Brain microvascular endothelial cell (primary cell): ENCODE results near the gene DOCK1.

ENCODE experiments used
- DNase-seq: peaks from one replicate; pipeline ENCODE4 v3.0.0-alpha.2; 2020
- H3K27ac ChIP-seq: fragments of 250-450 bp; sonication (Bioruptor Pico); 2 replicates; pipeline ENCODE4 v1.5.1; 2020; ENCODE audit warnings: mild to moderate bottlenecking, moderate library complexity
- H3K27me3 ChIP-seq: fragments of 250-450 bp; sonication (Bioruptor Pico); replicated peaks from 2 replicates; pipeline ENCODE4 v1.5.1; 2020; ENCODE audit warnings: mild to moderate bottlenecking
- H3K36me3 ChIP-seq: fragments of 250-450 bp; sonication (Bioruptor Pico); replicated peaks from 2 replicates; pipeline ENCODE4 v1.5.1; 2020; ENCODE audit warnings: mild to moderate bottlenecking
- H3K4me3 ChIP-seq: 2 replicates; pipeline ENCODE4 v1.5.1; 2011; ENCODE audit warnings: low read depth, mild to moderate bottlenecking, control low read depth, low read length, moderate library complexity
- CTCF ChIP-seq: IDR thresholded peaks from 2 replicates; pipeline ENCODE4 v1.5.1; 2011; ENCODE audit warnings: low read depth, mild to moderate bottlenecking, moderate library complexity, low read length, control low read depth, inconsistent platforms; ENCODE audit errors: missing control alignments
- in situ Hi-C: cut with HindIII; loops from 2 replicates; pipeline ENCODE4 v1.10.0; 2017; ENCODE audit warnings: low sequenced_read_pairs, low pct_ligation_motif_present

DOCK1 gene

GRCh38 chr10:127429601-127430312 lies 524.5 kb downstream of the DOCK1 start:
- Histone ChIP-seq H3K36me3 (peaks cover 3% of the 10 kb centered on the region), H3K27ac (no peak overlapping the region), H3K4me3 (no peak overlapping the region), H3K27me3 (no peaks in the 10 kb centered on the region)
- in situ Hi-C loops, result no loop called here
- no peak for TF ChIP-seq CTCF
- no peak for DNase-seq

- Histone ChIP-seq H3K27me3 (no peaks in the 10 kb centered on the region), H3K36me3 (no peaks in the 10 kb centered on the region), H3K27ac (no peak overlapping the region), H3K4me3 (no peak overlapping the region)
- in situ Hi-C loops, result no loop called here
- DNase-seq, result no peak
- no peak for TF ChIP-seq CTCF
These were observed 526.3 kb downstream of the DOCK1 start for GRCh38 chr10:127431525-127431924.

- in situ Hi-C loops, result no loop called here
- TF ChIP-seq CTCF, result no peak
- Histone ChIP-seq H3K27ac (no peak overlapping the region), H3K36me3 (peaks cover 4% of the 10 kb centered on the region), H3K27me3 (no peaks in the 10 kb centered on the region), H3K4me3 (no peak overlapping the region)
- DNase-seq, result no peak
These were observed 528.8 kb downstream of the DOCK1 start for GRCh38 chr10:127434006-127434405.

- Histone ChIP-seq H3K27me3 (no peaks in the 10 kb centered on the region), H3K36me3 (peaks cover 7% of the 10 kb centered on the region), H3K4me3 (no peak overlapping the region), H3K27ac (no peak overlapping the region)
- in situ Hi-C loops, result no loop called here
- no peak for DNase-seq
- TF ChIP-seq CTCF, result no peak
These were observed 530.0 kb downstream of the DOCK1 start for GRCh38 chr10:127435246-127435645.

GRCh38 chr10:127440371-127440770 lies 535.1 kb downstream of the DOCK1 start:
- no peak for TF ChIP-seq CTCF
- in situ Hi-C loops, result no loop called here
- Histone ChIP-seq H3K36me3 (peaks cover 12% of the 10 kb centered on the region), H3K27ac (no peak overlapping the region), H3K4me3 (no peak overlapping the region), H3K27me3 (no peaks in the 10 kb centered on the region)
- DNase-seq, result no peak
